H1 (cell line): ENCODE measurements around the gene ADCY5. TPM values are rescaled to one million over a fixed set of nuclear protein-coding genes. Genes with fewer than 3 reads are reported as not detected.

ENCODE experiments used
- CTCF ChIA-PET: fragments of 300-600 bp; sonication (Branson Sonifier 250); formaldehyde crosslinking; loops from one replicate; lab custom pipeline; 2021; ENCODE audit not compliant: partially characterized antibody; lab: Charles Lee
- POLR2A ChIA-PET: fragments of 300-600 bp; sonication (Branson Sonifier 250); formaldehyde crosslinking; loops from one replicate; lab custom pipeline; 2021; ENCODE audit warnings: inconsistent platforms; ENCODE audit not compliant: partially characterized antibody; lab: Charles Lee
- DNase-seq, 2 experiments: peaks; one replicate each; pipeline versions ENCODE4 v3.0.0 to v3.0.0-alpha.2; 2010 to 2022; ENCODE audit warnings: low spot score in 2 of 2, low read depth in 1 of 2, mixed read lengths in 1 of 2
- FAIRE-seq: peaks from 2 replicates; lab custom pipeline; 2011; peaks lifted over from hg19 to GRCh38; lab: Jason Lieb, UNC
- H2AFZ ChIP-seq: 2 replicates; pipeline ENCODE4 v1.8.1; 2012; ENCODE audit warnings: low read length, inconsistent platforms
- H2AK5ac ChIP-seq: 2 replicates; pipeline ENCODE4 v1.6.1; 2013; ENCODE audit warnings: low read depth, low read length
- H2BK120ac ChIP-seq: replicated peaks from 2 replicates; pipeline ENCODE3; 2013; ENCODE audit warnings: low read depth, low read length, inconsistent platforms
- H2BK12ac ChIP-seq: 2 replicates; pipeline ENCODE4 v1.6.1; 2013; ENCODE audit warnings: low read depth, low read length
- H2BK15ac ChIP-seq: 2 replicates; pipeline ENCODE4 v1.6.1; 2013; ENCODE audit warnings: low read length
- H2BK20ac ChIP-seq: 2 replicates; pipeline ENCODE4 v1.6.1; 2013; ENCODE audit warnings: low read length
- H2BK5ac ChIP-seq: 2 replicates; pipeline ENCODE4 v1.6.1; 2013; ENCODE audit warnings: low read depth, low read length
- H3K14ac ChIP-seq: 2 replicates; pipeline ENCODE4 v1.6.1; 2013; ENCODE audit warnings: inconsistent platforms; ENCODE audit not compliant: insufficient read length
- H3K18ac ChIP-seq: 2 replicates; pipeline ENCODE4 v1.6.1; 2013; ENCODE audit warnings: low read length; ENCODE audit errors: extremely low read depth
- H3K23ac ChIP-seq: 2 replicates; pipeline ENCODE4 v1.6.1; 2013; ENCODE audit warnings: inconsistent platforms; ENCODE audit not compliant: insufficient read length
- H3K23me2 ChIP-seq: 2 replicates; pipeline ENCODE4 v1.6.1; 2013; ENCODE audit warnings: low read depth, low read length
- H3K27ac ChIP-seq: 2 replicates; pipeline ENCODE4 v1.6.1; 2011; ENCODE audit warnings: low read depth, low read length, inconsistent platforms
- H3K27me3 ChIP-seq, 4 experiments: replicated peaks in 1 of 4; 1 replicate in 1 of 4; 2 replicates in 3 of 4; pipeline versions ENCODE4 v1.6.1 to v1.8.1; 2011 to 2013; ENCODE audit warnings: low read length in 3 of 4, mild to moderate bottlenecking in 3 of 4, inconsistent platforms in 2 of 4, mixed read lengths in 2 of 4, moderate library complexity in 1 of 4; ENCODE audit not compliant: control insufficient read depth in 3 of 4, insufficient read depth in 3 of 4; ENCODE audit errors: extremely low read depth in 1 of 4
- H3K36me3 ChIP-seq, 4 experiments: 2 replicates each; pipeline versions ENCODE4 v1.6.1 to v1.8.1; 2011 to 2013; ENCODE audit warnings: mild to moderate bottlenecking in 4 of 4, low read length in 3 of 4, moderate library complexity in 2 of 4, control low read depth in 1 of 4, inconsistent platforms in 1 of 4; ENCODE audit not compliant: insufficient read depth in 4 of 4, control insufficient read depth in 2 of 4
- H3K4ac ChIP-seq: replicated peaks from 2 replicates; pipeline ENCODE3; 2013; ENCODE audit warnings: low read length, low read depth, mixed read lengths, inconsistent platforms; ENCODE audit not compliant: insufficient read length
- H3K4me1 ChIP-seq, 4 experiments: replicated peaks in 1 of 4; 1 replicate in 1 of 4; 2 replicates in 3 of 4; pipeline versions ENCODE4 v1.6.1 to v1.8.1; 2011 to 2013; ENCODE audit warnings: low read length in 3 of 4, inconsistent platforms in 2 of 4, mixed read lengths in 1 of 4; ENCODE audit not compliant: insufficient read depth in 4 of 4, control insufficient read depth in 3 of 4
- H3K4me2 ChIP-seq, 2 experiments: 2 replicates each; pipeline versions ENCODE4 v1.6.1 to v1.8.1; 2011 to 2013; ENCODE audit warnings: low read depth in 2 of 2, low read length in 2 of 2, control low read depth in 1 of 2, inconsistent platforms in 1 of 2, mild to moderate bottlenecking in 1 of 2; ENCODE audit not compliant: insufficient read depth in 1 of 2
- H3K4me3 ChIP-seq, 4 experiments: fragments of 200-600, 300-600 bp in 1 of 4; sonication (generic), shearing (Covaris generic), sonication (Bioruptor Twin) in 1 of 4; 2 replicates each; pipeline versions ENCODE4 v1.5.1 to v1.8.1; 2011 to 2016; ENCODE audit warnings: low read length in 4 of 4, low read depth in 3 of 4, control low read depth in 2 of 4, inconsistent platforms in 2 of 4, mild to moderate bottlenecking in 2 of 4, mixed read lengths in 1 of 4, moderate library complexity in 1 of 4; ENCODE audit not compliant: insufficient read depth in 2 of 4; ENCODE audit errors: extremely low read depth in 1 of 4
- H3K56ac ChIP-seq: replicated peaks from 2 replicates; pipeline ENCODE3; 2013; ENCODE audit warnings: low read depth, mild to moderate bottlenecking, mixed read lengths, low read length, inconsistent platforms; ENCODE audit not compliant: insufficient read length
- H3K79me1 ChIP-seq: 2 replicates; pipeline ENCODE4 v1.6.1; 2013; ENCODE audit warnings: low read depth, low read length, control low read depth
- H3K79me2 ChIP-seq, 2 experiments: 2 replicates each; pipeline versions ENCODE4 v1.6.1 to v1.8.1; 2012 to 2013; ENCODE audit warnings: low read length in 2 of 2, mild to moderate bottlenecking in 2 of 2, inconsistent platforms in 1 of 2; ENCODE audit not compliant: insufficient read depth in 2 of 2, control insufficient read depth in 1 of 2
- H3K9ac ChIP-seq, 4 experiments: replicated peaks in 1 of 4; 1 replicate in 1 of 4; 2 replicates in 3 of 4; pipeline versions ENCODE4 v1.6.1 to v1.8.1; 2011 to 2013; ENCODE audit warnings: low read depth in 3 of 4, low read length in 3 of 4, control low read depth in 2 of 4, mild to moderate bottlenecking in 2 of 4, moderate library complexity in 2 of 4, inconsistent platforms in 1 of 4; ENCODE audit errors: extremely low read depth in 1 of 4
- H3K9me3 ChIP-seq, 2 experiments: 2 replicates each; pipeline versions ENCODE4 v1.6.1 to v1.8.1; 2012 to 2013; ENCODE audit warnings: mild to moderate bottlenecking in 2 of 2, moderate library complexity in 2 of 2, control low read depth in 1 of 2, inconsistent platforms in 1 of 2, low read depth in 1 of 2, low read length in 1 of 2, mixed read lengths in 1 of 2; ENCODE audit not compliant: insufficient read depth in 2 of 2
- H4K20me1 ChIP-seq, 2 experiments: replicated peaks in 1 of 2; 2 replicates each; pipeline versions ENCODE3 to v1.8.1; 2011 to 2013; ENCODE audit warnings: inconsistent platforms in 2 of 2, low read length in 2 of 2, mild to moderate bottlenecking in 1 of 2; ENCODE audit not compliant: insufficient read depth in 2 of 2, control insufficient read depth in 1 of 2
- H4K5ac ChIP-seq: 2 replicates; pipeline ENCODE4 v1.6.1; 2013; ENCODE audit warnings: low read length, low read depth, mixed read lengths, inconsistent platforms; ENCODE audit not compliant: insufficient read length
- H4K8ac ChIP-seq: 2 replicates; pipeline ENCODE4 v1.8.0; 2013; ENCODE audit warnings: mild to moderate bottlenecking, moderate library complexity, low read length, inconsistent platforms; ENCODE audit not compliant: insufficient read depth; ENCODE audit errors: extremely low read depth
- H4K91ac ChIP-seq: replicated peaks from 2 replicates; pipeline ENCODE3; 2013; ENCODE audit warnings: low read length, mixed read lengths, inconsistent platforms; ENCODE audit not compliant: insufficient read length
- BACH1 ChIP-seq: IDR thresholded peaks from 2 replicates; pipeline ENCODE4 v1.6.1; 2012; ENCODE audit warnings: low read length, improper control_type of control experiment
- CTBP2 ChIP-seq: IDR thresholded peaks from 2 replicates; pipeline ENCODE4 v1.7.0; 2011; ENCODE audit warnings: borderline replicate concordance, mild to moderate bottlenecking, moderate library complexity, mixed read lengths, low read length; ENCODE audit not compliant: insufficient read depth, insufficient read length
- EGR1 ChIP-seq: IDR thresholded peaks from 2 replicates; pipeline ENCODE4 v1.6.1; 2011; ENCODE audit warnings: low read depth, low read length, borderline replicate concordance
- FOSL1 ChIP-seq: IDR thresholded peaks from 2 replicates; pipeline ENCODE4 v1.6.1; 2011; ENCODE audit warnings: mild to moderate bottlenecking, low read depth, low read length, moderate library complexity; ENCODE audit not compliant: insufficient read depth
- HDAC6 ChIP-seq: IDR thresholded peaks from one replicate; pipeline ENCODE4 v1.7.1; 2012; ENCODE audit warnings: low read depth, mild to moderate bottlenecking, inconsistent platforms, low read length, moderate library complexity
- JUND ChIP-seq: IDR thresholded peaks from 2 replicates; pipeline ENCODE4 v1.6.1; 2011; ENCODE audit warnings: mild to moderate bottlenecking, improper control_type of control experiment, low read length
- KDM4A ChIP-seq: IDR thresholded peaks from one replicate; pipeline ENCODE4 v1.7.1; 2012; ENCODE audit warnings: low read depth, mild to moderate bottlenecking, moderate library complexity, low read length, inconsistent platforms; ENCODE audit not compliant: severe bottlenecking
- RFX5 ChIP-seq: IDR thresholded peaks from 2 replicates; pipeline ENCODE4 v1.6.1; 2011; ENCODE audit warnings: low read depth, low read length, improper control_type of control experiment, borderline replicate concordance
- RNF2 ChIP-seq: fragments of 200-900, 300-1000 bp; sonication (generic); IDR thresholded peaks from 2 replicates; pipeline ENCODE4 v1.7.1; 2016; ENCODE audit warnings: borderline replicate concordance, low read depth, mild to moderate bottlenecking, antibody characterized with exemption, low read length; ENCODE audit not compliant: poor library complexity, severe bottlenecking; ENCODE audit errors: missing control alignments
- TAF7 ChIP-seq: optimal IDR thresholded peaks from 2 replicates; pipeline ENCODE3; 2011; ENCODE audit warnings: low read depth, mild to moderate bottlenecking, inconsistent platforms, low read length, moderate library complexity, borderline replicate concordance
- TBP ChIP-seq: IDR thresholded peaks from 2 replicates; pipeline ENCODE4 v1.6.1; 2011; ENCODE audit warnings: low read depth, low read length, improper control_type of control experiment
- WGBS, 2 experiments: shearing (Covaris generic) in 1 of 2; methylation state at CpG; one replicate each; pipeline versions ENCODE4 v1.1.6 to v1.1.7; 2013 to 2015; ENCODE audit warnings: low lambda C conversion rate in 2 of 2, mixed read lengths in 2 of 2, inconsistent platforms in 1 of 2, low coverage in 1 of 2, missing lambda C conversion rate in 1 of 2; ENCODE audit not compliant: insufficient replicate concordance in 2 of 2, insufficient coverage in 1 of 2, insufficient read length in 1 of 2; ENCODE audit errors: extremely low coverage in 1 of 2, missing lambda C conversion rate in 1 of 2; 5-methylcytosine and 5-hydroxymethylcytosine counted together
- polyA plus RNA-seq, 7 experiments: library from polyadenylated mRNA; depleted of rRNA in 3 of 7; stranded (reverse) in 5 of 7; unstranded in 2 of 7; fragments of >200 nt in 5 of 7; fragments of 200-250 nt in 2 of 7; gene quantifications; 1 replicate in 5 of 7; 2 replicates in 1 of 7; 4 replicates in 1 of 7; pipeline versions ENCODE4 v1.2.1 to v1.2.3, GENCODE V29; 2011 to 2013; ENCODE audit warnings: missing spikeins in 2 of 7, mixed read lengths in 2 of 7
- total RNA-seq: library from RNA; stranded (reverse); fragmentation: NEBNext Ultra II Directional; extraction: Animal tissue kit (Norgen Biotek cat#: 25700); gene quantifications from 2 replicates; pipeline ENCODE4 v1.2.1, GENCODE V29; 2021
- TF ChIP-seq, protein P1 (sequence below): IDR thresholded peaks from 2 replicates; pipeline ENCODE4 v1.6.1; 2012; ENCODE audit warnings: low read length, inconsistent platforms

Gene ADCY5
- total and polyA plus RNA-seq, 2 of the 8 experiments (the other 6 are each of a cell fraction or from before 2014, with no cell fraction given): 18.9 to 40.8 TPM

- Histone ChIP-seq H4K5ac (no peak overlapping the region), H3K9me3 (no peaks in the 10 kb centered on the region), H3K36me3 (no peaks in the 10 kb centered on the region), H2BK5ac (no peak overlapping the region), H3K27me3 (no peaks in the 10 kb centered on the region), H4K91ac (no peak overlapping the region), H2BK120ac (no peak overlapping the region), H2AFZ (no peak overlapping the region), H2BK15ac (no peak overlapping the region), H3K4me3 (no peak overlapping the region), H3K14ac (no peak overlapping the region), H2BK20ac (no peak overlapping the region), H3K79me2 (no peaks in the 10 kb centered on the region), H3K18ac (no peak overlapping the region; the same call in 1 of the 2 replicates), H3K56ac (no peak overlapping the region), H4K8ac (no peak overlapping the region), H3K4ac (no peak overlapping the region), H3K23me2 (no peaks in the 10 kb centered on the region), H3K9ac (no peak overlapping the region), H3K4me1 (peaks cover 0 to 14% (median 8%) of the 10 kb centered on the region in 4 experiments), H2BK12ac (no peak overlapping the region), H4K20me1 (no peaks in the 10 kb centered on the region), H3K23ac (no peak overlapping the region), H3K79me1 (peaks cover 3% of the 10 kb centered on the region; the same call in 1 of the 2 replicates), H2AK5ac (0 out of 2 replicates have a peak overlapping the region, but pooled peaks have one; percentile 61), H3K4me2 (no peak overlapping the region), H3K27ac (no peak overlapping the region)
- POLR2A ChIA-PET: no interaction called here
- CTCF ChIA-PET: interaction anchor here (0.5 to 1.1 kb wide), 5 partner anchors 15 to 138 kb away, joined by 3 to 4 read pairs (median 3); no protein-coding TSS in a partner anchor
- no peak for DNase-seq
- WGBS, 2 experiments: 93% methylated on average over 6 of the region's 6 CpGs; no CpG with 5 or more reads in 1 of the 2 experiments
- no peak for FAIRE-seq
- TF ChIP-seq BACH1 (no peak), EGR1 (no peak), TBP (no peak), CTBP2 (no peak), JUND (no peak), RFX5 (no peak), TAF7 (no peak), FOSL1 (no peak), RNF2 (no peak), KDM4A (no peak), HDAC6 (no peak)
- TF ChIP-seq, protein P1, sequence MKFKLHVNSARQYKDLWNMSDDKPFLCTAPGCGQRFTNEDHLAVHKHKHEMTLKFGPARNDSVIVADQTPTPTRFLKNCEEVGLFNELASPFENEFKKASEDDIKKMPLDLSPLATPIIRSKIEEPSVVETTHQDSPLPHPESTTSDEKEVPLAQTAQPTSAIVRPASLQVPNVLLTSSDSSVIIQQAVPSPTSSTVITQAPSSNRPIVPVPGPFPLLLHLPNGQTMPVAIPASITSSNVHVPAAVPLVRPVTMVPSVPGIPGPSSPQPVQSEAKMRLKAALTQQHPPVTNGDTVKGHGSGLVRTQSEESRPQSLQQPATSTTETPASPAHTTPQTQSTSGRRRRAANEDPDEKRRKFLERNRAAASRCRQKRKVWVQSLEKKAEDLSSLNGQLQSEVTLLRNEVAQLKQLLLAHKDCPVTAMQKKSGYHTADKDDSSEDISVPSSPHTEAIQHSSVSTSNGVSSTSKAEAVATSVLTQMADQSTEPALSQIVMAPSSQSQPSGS: no peak
These were observed 42.3 kb downstream of the ADCY5 start for GRCh38 chr3:123406598-123406997.
